ENCODE measurements around the gene OAS3.
"Not testable (repeated sequence)": the region's sequence is repeated elsewhere in the genome, so short reads cannot be mapped to it uniquely, and the experiment has no call there.

The OAS3 gene

GRCh38 chr12:112986291-112986800, 48.1 kb downstream of the OAS3 start:
- no peak for DNase-seq
- H3K79me2 ChIP-seq (ENCODE audit: insufficient read depth, low read length) = peaks cover 10% of the 10 kb centered on the region
- H3K9ac ChIP-seq (ENCODE audit: low read depth, low read length) = no peak overlapping the region
- TF ChIP-seq CTCF (IDR thresholded peaks at IDR 0.05; ENCODE audit: borderline replicate concordance, extremely low read depth, low read length, poor library complexity, severe bottlenecking) = no peak
- no peak for TF ChIP-seq EZH2 (IDR thresholded peaks at IDR 0.05; ENCODE audit: borderline replicate concordance, low read depth, low read length, severe bottlenecking)
- peaks cover under 1% of the 10 kb centered on the region; the same call in 1 of the 2 replicates for H3K4me1 ChIP-seq (ENCODE audit: insufficient read depth, low read length)
- no peaks in the 10 kb centered on the region for H3K27me3 ChIP-seq (ENCODE audit: insufficient read depth, low read length, poor library complexity)
- H4K20me1 ChIP-seq (ENCODE audit: insufficient read depth, low read length) = no peaks in the 10 kb centered on the region
- no peak for ATAC-seq (ENCODE audit: insufficient read depth, low read depth)
- H3K4me3 ChIP-seq (ENCODE audit: low read depth in 1 of 2, low read length in 2 of 2) = no peak overlapping the region
- H3K9me3 ChIP-seq (ENCODE audit: insufficient read depth, low read length, severe bottlenecking) = peaks cover 16% of the 10 kb centered on the region
- no peak overlapping the region for H3K4me2 ChIP-seq (ENCODE audit: insufficient read depth, low read length)
- no peak overlapping the region; the same call in 1 of the 2 replicates for H3K27ac ChIP-seq (ENCODE audit: low read length)
- H2AFZ ChIP-seq (ENCODE audit: low read depth, low read length) = no peak overlapping the region
- 0 out of 2 replicates have a peak, but pooled peaks cover 2% of the 10 kb centered on the region for H3K36me3 ChIP-seq (ENCODE audit: insufficient read depth, low read length)

GRCh38 chr12:112987561-112987960, 49.3 kb downstream of the OAS3 start:
- no peak overlapping the region for H2AFZ ChIP-seq (ENCODE audit: low read depth, low read length)
- no peak for TF ChIP-seq CTCF (IDR thresholded peaks at IDR 0.05; ENCODE audit: borderline replicate concordance, extremely low read depth, low read length, poor library complexity, severe bottlenecking)
- no peak overlapping the region for H3K4me2 ChIP-seq (ENCODE audit: insufficient read depth, low read length)
- H3K4me1 ChIP-seq (ENCODE audit: insufficient read depth, low read length) = no peaks in the 10 kb centered on the region
- no peaks in the 10 kb centered on the region for H3K27me3 ChIP-seq (ENCODE audit: insufficient read depth, low read length, poor library complexity)
- no peaks in the 10 kb centered on the region for H4K20me1 ChIP-seq (ENCODE audit: insufficient read depth, low read length)
- no peak overlapping the region for H3K27ac ChIP-seq (ENCODE audit: low read length)
- DNase-seq (no peak), ATAC-seq (ENCODE audit: insufficient read depth, low read depth) (no peak)
- H3K36me3 ChIP-seq (ENCODE audit: insufficient read depth, low read length) = 0 out of 2 replicates have a peak, but pooled peaks cover 2% of the 10 kb centered on the region
- H3K79me2 ChIP-seq (ENCODE audit: insufficient read depth, low read length) = 0 out of 2 replicates have a peak, but pooled peaks cover 7% of the 10 kb centered on the region
- no peak overlapping the region for H3K4me3 ChIP-seq (ENCODE audit: low read depth in 1 of 2, low read length in 2 of 2)
- no peak overlapping the region for H3K9ac ChIP-seq (ENCODE audit: low read depth, low read length)
- H3K9me3 ChIP-seq (ENCODE audit: insufficient read depth, low read length, severe bottlenecking) = peaks cover 13% of the 10 kb centered on the region

- ATAC-seq (ENCODE audit: insufficient read depth, low read depth) (peak; percentile 32; the same call in 1 of the 3 replicates), DNase-seq (no peak)
- no peak overlapping the region for H3K4me2 ChIP-seq (ENCODE audit: insufficient read depth, low read length)
These were observed 50.0 kb downstream of the OAS3 start for GRCh38 chr12:112988224-112988623.

GRCh38 chr12:112988823-112989385, 50.6 kb downstream of the OAS3 start:
- not testable (repeated sequence) for H3K4me1 ChIP-seq (ENCODE audit: insufficient read depth, low read length); H3K4me3 ChIP-seq (ENCODE audit: low read depth in 1 of 2, low read length in 2 of 2); ATAC-seq (ENCODE audit: insufficient read depth, low read depth); H4K20me1 ChIP-seq (ENCODE audit: insufficient read depth, low read length); H3K9ac ChIP-seq (ENCODE audit: low read depth, low read length); DNase-seq; H3K27me3 ChIP-seq (ENCODE audit: insufficient read depth, low read length, poor library complexity); H3K27ac ChIP-seq (ENCODE audit: low read length); H2AFZ ChIP-seq (ENCODE audit: low read depth, low read length); H3K4me2 ChIP-seq (ENCODE audit: insufficient read depth, low read length); H3K79me2 ChIP-seq (ENCODE audit: insufficient read depth, low read length); H3K36me3 ChIP-seq (ENCODE audit: insufficient read depth, low read length)
- H3K9me3 ChIP-seq (ENCODE audit: insufficient read depth, low read length, severe bottlenecking) = peaks cover 13% of the 10 kb centered on the region

More at GRCh38 chr12:112988224-112988623, 50.0 kb downstream of the OAS3 start:
- 0 out of 2 replicates have a peak, but pooled peaks cover 2% of the 10 kb centered on the region for H3K36me3 ChIP-seq (ENCODE audit: insufficient read depth, low read length)
- no peak overlapping the region for H3K9ac ChIP-seq (ENCODE audit: low read depth, low read length)
- H3K4me3 ChIP-seq (ENCODE audit: low read depth in 1 of 2, low read length in 2 of 2) = no peak overlapping the region
- H3K27me3 ChIP-seq (ENCODE audit: insufficient read depth, low read length, poor library complexity) = no peaks in the 10 kb centered on the region
- H3K79me2 ChIP-seq (ENCODE audit: insufficient read depth, low read length) = 0 out of 2 replicates have a peak, but pooled peaks cover 7% of the 10 kb centered on the region
- TF ChIP-seq EZH2 (IDR thresholded peaks at IDR 0.05; ENCODE audit: borderline replicate concordance, low read depth, low read length, severe bottlenecking) = no peak
- no peak for TF ChIP-seq CTCF (IDR thresholded peaks at IDR 0.05; ENCODE audit: borderline replicate concordance, extremely low read depth, low read length, poor library complexity, severe bottlenecking)
- no peak overlapping the region for H2AFZ ChIP-seq (ENCODE audit: low read depth, low read length)
- H3K27ac ChIP-seq (ENCODE audit: low read length) = no peak overlapping the region
- H3K4me1 ChIP-seq (ENCODE audit: insufficient read depth, low read length) = no peaks in the 10 kb centered on the region
- no peaks in the 10 kb centered on the region for H4K20me1 ChIP-seq (ENCODE audit: insufficient read depth, low read length)
- H3K9me3 ChIP-seq (ENCODE audit: insufficient read depth, low read length, severe bottlenecking) = peaks cover 13% of the 10 kb centered on the region

Measured in DND-41 (cell line).